GM12878 (cell line): ENCODE measurements around the gene PRSS56. TPM values are rescaled to one million over a fixed set of nuclear protein-coding genes. Genes with fewer than 3 reads are reported as not detected.

Experiments
- CEBPB ChIP-seq, 2 experiments: fragments of 150-350 bp in 1 of 2; IDR thresholded peaks; 2 replicates each; pipeline ENCODE4 v1.6.1; 2012 to 2014; ENCODE audit warnings: low read depth in 2 of 2, low read length in 2 of 2, borderline replicate concordance in 1 of 2, inconsistent platforms in 1 of 2
- NRF1 ChIP-seq: conservative IDR thresholded peaks from 2 replicates; pipeline ENCODE4 v1.6.1; 2011; ENCODE audit warnings: mild to moderate bottlenecking, low read depth, low read length, improper control_type of control experiment
- polyA plus RNA-seq, 11 experiments: library from polyadenylated mRNA; depleted of rRNA in 4 of 11; unstranded in 6 of 11; stranded (reverse) in 5 of 11; fragments of >200 nt; fragmentation: Nextera tagmentation in 4 of 11; fragmentation: Illumina TruSeq in 1 of 11; extraction: Ambion mirVana in 4 of 11; extraction: Trizol in 1 of 11; gene quantifications; 1 replicate in 1 of 11; 2 replicates in 10 of 11; pipeline versions ENCODE4 v1.2.1 to v1.2.3, GENCODE V29; 2011 to 2016; ENCODE audit warnings: inconsistent platforms in 2 of 11, missing spikeins in 2 of 11, low read depth in 1 of 11
- total RNA-seq, 4 experiments: library from RNA; depleted of rRNA in 3 of 4; stranded (reverse); fragments of >200 nt in 3 of 4; fragmentation: Illumina TruSeq in 1 of 4; extraction: Trizol in 1 of 4; gene quantifications; 2 replicates each; pipeline versions ENCODE4 v1.2.1 to v1.2.3, GENCODE V29; 2013 to 2021
- TF ChIP-seq, protein P1 (sequence below): fragments of 450-650 bp; formaldehyde crosslinking; IDR thresholded peaks from 2 replicates; pipeline ENCODE4 v1.4.0; 2020; ENCODE audit warnings: mild to moderate bottlenecking, moderate library complexity
- TF ChIP-seq, protein P2 (sequence below): IDR thresholded peaks from 2 replicates; pipeline ENCODE4 v1.6.1; 2011; ENCODE audit warnings: borderline replicate concordance, low read depth, mild to moderate bottlenecking, moderate library complexity, low read length; ENCODE audit not compliant: insufficient read depth, poor library complexity, severe bottlenecking

PRSS56 gene
- total and polyA plus RNA-seq, 10 of the 15 experiments (the other 5 are each of a cell fraction or from before 2014, with no cell fraction given), result not detected

DNA sequence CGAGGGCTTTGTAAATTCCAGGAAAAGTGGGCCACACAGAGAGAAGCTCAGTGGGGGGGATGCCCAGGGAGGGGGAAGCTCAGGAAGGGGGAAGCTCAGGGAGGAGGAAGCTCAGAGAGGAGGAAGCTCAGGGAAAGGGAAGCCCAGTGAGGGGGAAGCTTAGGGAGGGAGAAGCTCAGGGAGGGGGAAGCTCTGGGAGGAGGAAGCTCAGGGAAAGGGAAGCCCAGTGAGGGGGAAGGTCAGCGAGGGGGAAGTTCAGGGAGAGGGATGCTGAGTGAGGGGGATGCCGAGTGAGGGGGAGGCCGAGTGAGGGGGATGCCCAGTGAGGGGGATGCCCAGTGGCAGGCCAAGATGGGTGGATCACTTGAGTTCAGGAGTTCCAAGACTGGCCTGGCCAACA lies 18.5 kb downstream of the PRSS56 start (continued):
- TF ChIP-seq, protein P1, sequence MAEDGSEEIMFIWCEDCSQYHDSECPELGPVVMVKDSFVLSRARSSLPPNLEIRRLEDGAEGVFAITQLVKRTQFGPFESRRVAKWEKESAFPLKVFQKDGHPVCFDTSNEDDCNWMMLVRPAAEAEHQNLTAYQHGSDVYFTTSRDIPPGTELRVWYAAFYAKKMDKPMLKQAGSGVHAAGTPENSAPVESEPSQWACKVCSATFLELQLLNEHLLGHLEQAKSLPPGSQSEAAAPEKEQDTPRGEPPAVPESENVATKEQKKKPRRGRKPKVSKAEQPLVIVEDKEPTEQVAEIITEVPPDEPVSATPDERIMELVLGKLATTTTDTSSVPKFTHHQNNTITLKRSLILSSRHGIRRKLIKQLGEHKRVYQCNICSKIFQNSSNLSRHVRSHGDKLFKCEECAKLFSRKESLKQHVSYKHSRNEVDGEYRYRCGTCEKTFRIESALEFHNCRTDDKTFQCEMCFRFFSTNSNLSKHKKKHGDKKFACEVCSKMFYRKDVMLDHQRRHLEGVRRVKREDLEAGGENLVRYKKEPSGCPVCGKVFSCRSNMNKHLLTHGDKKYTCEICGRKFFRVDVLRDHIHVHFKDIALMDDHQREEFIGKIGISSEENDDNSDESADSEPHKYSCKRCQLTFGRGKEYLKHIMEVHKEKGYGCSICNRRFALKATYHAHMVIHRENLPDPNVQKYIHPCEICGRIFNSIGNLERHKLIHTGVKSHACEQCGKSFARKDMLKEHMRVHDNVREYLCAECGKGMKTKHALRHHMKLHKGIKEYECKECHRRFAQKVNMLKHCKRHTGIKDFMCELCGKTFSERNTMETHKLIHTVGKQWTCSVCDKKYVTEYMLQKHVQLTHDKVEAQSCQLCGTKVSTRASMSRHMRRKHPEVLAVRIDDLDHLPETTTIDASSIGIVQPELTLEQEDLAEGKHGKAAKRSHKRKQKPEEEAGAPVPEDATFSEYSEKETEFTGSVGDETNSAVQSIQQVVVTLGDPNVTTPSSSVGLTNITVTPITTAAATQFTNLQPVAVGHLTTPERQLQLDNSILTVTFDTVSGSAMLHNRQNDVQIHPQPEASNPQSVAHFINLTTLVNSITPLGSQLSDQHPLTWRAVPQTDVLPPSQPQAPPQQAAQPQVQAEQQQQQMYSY (CRISPR knock-in tag), result no peak
- TF ChIP-seq CEBPB (IDR thresholded peaks at IDR 0.05; ENCODE audit: borderline replicate concordance in 1 of 2, low read depth in 2 of 2, low read length in 2 of 2) (no peak), NRF1 (no peak)
- TF ChIP-seq, protein P2, sequence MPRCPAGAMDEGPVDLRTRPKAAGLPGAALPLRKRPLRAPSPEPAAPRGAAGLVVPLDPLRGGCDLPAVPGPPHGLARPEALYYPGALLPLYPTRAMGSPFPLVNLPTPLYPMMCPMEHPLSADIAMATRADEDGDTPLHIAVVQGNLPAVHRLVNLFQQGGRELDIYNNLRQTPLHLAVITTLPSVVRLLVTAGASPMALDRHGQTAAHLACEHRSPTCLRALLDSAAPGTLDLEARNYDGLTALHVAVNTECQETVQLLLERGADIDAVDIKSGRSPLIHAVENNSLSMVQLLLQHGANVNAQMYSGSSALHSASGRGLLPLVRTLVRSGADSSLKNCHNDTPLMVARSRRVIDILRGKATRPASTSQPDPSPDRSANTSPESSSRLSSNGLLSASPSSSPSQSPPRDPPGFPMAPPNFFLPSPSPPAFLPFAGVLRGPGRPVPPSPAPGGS, result no peak
